ENCODE results near the gene SLC9C1. TPM values are rescaled to one million over a fixed set of nuclear protein-coding genes. Genes with fewer than 3 reads are reported as not detected.

The SLC9C1 gene
- polyA plus RNA-seq, 1 donor (not counting 4 experiments of a cell fraction or from before 2014, with no cell fraction given), result not detected

- no peak for TF ChIP-seq CTCF (optimal IDR thresholded peaks at IDR 0.05 in 1 of 3, IDR thresholded peaks at IDR 0.05 in 1 of 3, conservative IDR thresholded peaks at IDR 0.05 in 1 of 3; ENCODE audit: extremely low read depth in 1 of 3, insufficient read depth in 2 of 3, low read length in 3 of 3)
- TF ChIP-seq EZH2 (IDR thresholded peaks at IDR 0.05; ENCODE audit: low read length), result no peak
- H3K36me3 ChIP-seq (ENCODE audit: control insufficient read depth in 2 of 2, extremely low read depth in 1 of 2, insufficient read depth in 2 of 2, low read length in 2 of 2), result no peaks in the 10 kb centered on the region
- H3K79me2 ChIP-seq (ENCODE audit: control insufficient read depth, insufficient read depth, low read length), result no peaks in the 10 kb centered on the region
- H3K4me1 ChIP-seq (ENCODE audit: control insufficient read depth, extremely low read depth, insufficient read depth, low read length), result peaks cover 7% of the 10 kb centered on the region
- H2AFZ ChIP-seq (ENCODE audit: control insufficient read depth, low read length), result peak overlapping the region; percentile 48
- peak overlapping the region; percentile 57 for H3K4me2 ChIP-seq (ENCODE audit: control insufficient read depth, extremely low read depth, insufficient read depth, low read depth, low read length)
- no peaks in the 10 kb centered on the region for H4K20me1 ChIP-seq (ENCODE audit: control insufficient read depth, extremely low read depth, insufficient read depth, low read length)
- no peak for DNase-seq (ENCODE audit: low read depth, low spot score)
- no peak overlapping the region for H3K4me3 ChIP-seq (ENCODE audit: control insufficient read depth in 2 of 3, extremely low read depth in 1 of 3, insufficient read depth in 2 of 3, low read depth in 1 of 3, low read length in 3 of 3)
- no peaks in the 10 kb centered on the region for H3K9me3 ChIP-seq (ENCODE audit: control insufficient read depth, low read depth, low read length)
- H3K27me3 ChIP-seq (ENCODE audit: control insufficient read depth, extremely low read depth, insufficient read depth, low read length), result no peaks in the 10 kb centered on the region
- no peak overlapping the region for H3K27ac ChIP-seq (ENCODE audit: control insufficient read depth, insufficient read depth, low read length)
- peak; percentile 85 for FAIRE-seq
- H3K9me1 ChIP-seq (ENCODE audit: control insufficient read depth, extremely low read depth, insufficient read depth, low read length), result no peaks in the 10 kb centered on the region
- dilution Hi-C loops (cut with MboI; ENCODE audit: extremely low pct_ligation_motif_present, low sequenced_read_pairs), result no loop called here
- no peak overlapping the region for H3K9ac ChIP-seq (ENCODE audit: control insufficient read depth, extremely low read depth, insufficient read depth, low read length)
Observed at GRCh38 chr3:112319516-112320276, 25.7 kb upstream of the SLC9C1 start.

- no peak for FAIRE-seq
- Histone ChIP-seq H3K4me3 (ENCODE audit: control insufficient read depth in 2 of 3, extremely low read depth in 1 of 3, insufficient read depth in 2 of 3, low read depth in 1 of 3, low read length in 3 of 3) (no peak overlapping the region), H2AFZ (ENCODE audit: control insufficient read depth, low read length) (no peak overlapping the region), H3K4me2 (ENCODE audit: control insufficient read depth, extremely low read depth, insufficient read depth, low read depth, low read length) (no peak overlapping the region), H3K27ac (ENCODE audit: control insufficient read depth, insufficient read depth, low read length) (no peak overlapping the region), H3K27me3 (ENCODE audit: control insufficient read depth, extremely low read depth, insufficient read depth, low read length) (no peaks in the 10 kb centered on the region), H3K9me1 (ENCODE audit: control insufficient read depth, extremely low read depth, insufficient read depth, low read length) (no peaks in the 10 kb centered on the region), H3K4me1 (ENCODE audit: control insufficient read depth, extremely low read depth, insufficient read depth, low read length) (peaks cover 7% of the 10 kb centered on the region), H4K20me1 (ENCODE audit: control insufficient read depth, extremely low read depth, insufficient read depth, low read length) (no peaks in the 10 kb centered on the region), H3K36me3 (ENCODE audit: control insufficient read depth in 2 of 2, extremely low read depth in 1 of 2, insufficient read depth in 2 of 2, low read length in 2 of 2) (no peaks in the 10 kb centered on the region), H3K9ac (ENCODE audit: control insufficient read depth, extremely low read depth, insufficient read depth, low read length) (no peak overlapping the region), H3K9me3 (ENCODE audit: control insufficient read depth, low read depth, low read length) (no peaks in the 10 kb centered on the region), H3K79me2 (ENCODE audit: control insufficient read depth, insufficient read depth, low read length) (no peaks in the 10 kb centered on the region)
- TF ChIP-seq CTCF (optimal IDR thresholded peaks at IDR 0.05 in 1 of 3, IDR thresholded peaks at IDR 0.05 in 1 of 3, conservative IDR thresholded peaks at IDR 0.05 in 1 of 3; ENCODE audit: extremely low read depth in 1 of 3, insufficient read depth in 2 of 3, low read length in 3 of 3) (no peak), EZH2 (IDR thresholded peaks at IDR 0.05; ENCODE audit: low read length) (no peak)
- dilution Hi-C loops (cut with MboI; ENCODE audit: extremely low pct_ligation_motif_present, low sequenced_read_pairs), result no loop called here
- DNase-seq (ENCODE audit: low read depth, low spot score), result no peak
Observed at GRCh38 chr3:112315791-112316190, 21.8 kb upstream of the SLC9C1 start.

All from keratinocyte (primary cell).